ENCODE results near the gene GYS1.
A peak's percentile ranks its signal among the peaks of the same experiment; 100 is the strongest.
"Not testable (repeated sequence)": the region's sequence is repeated elsewhere in the genome, so short reads cannot be mapped to it uniquely, and the experiment has no call there.

The GYS1 gene

GRCh38 chr19:48993175-48994034 is at the start of gene GYS1, which contains the start of gene RUVBL2:
TSS of gene GYS1 (minus strand) at chr19:48993309. CDS start at chr19:48993112, 197 bp downstream.
TSS of gene RUVBL2 (plus strand) at chr19:48993887. CDS start at chr19:48993912, 25 bp downstream.
- DNase-seq, result peak; percentile 98 to 100 (median 99)

DNA sequence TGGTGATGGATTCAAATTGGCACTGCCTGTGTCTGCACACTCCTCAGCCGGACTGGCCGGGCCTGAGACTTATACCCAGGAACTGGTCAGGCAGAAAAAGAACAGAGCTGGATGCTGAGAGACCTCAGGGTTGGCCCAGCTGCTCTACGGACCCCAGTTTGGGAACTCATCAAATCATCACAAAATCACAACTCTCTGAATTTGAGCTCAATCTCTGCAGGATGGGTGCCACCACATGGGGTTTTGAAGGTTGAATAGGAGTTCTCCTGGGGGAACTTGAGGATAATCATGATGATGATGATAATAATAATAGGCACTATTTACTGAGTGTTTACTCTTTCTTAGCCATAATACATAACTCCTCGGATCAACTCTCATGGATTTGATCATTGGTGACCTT is 49.6 kb upstream of the GYS1 start:
- DNase-seq, result not testable (repeated sequence)

DNA sequence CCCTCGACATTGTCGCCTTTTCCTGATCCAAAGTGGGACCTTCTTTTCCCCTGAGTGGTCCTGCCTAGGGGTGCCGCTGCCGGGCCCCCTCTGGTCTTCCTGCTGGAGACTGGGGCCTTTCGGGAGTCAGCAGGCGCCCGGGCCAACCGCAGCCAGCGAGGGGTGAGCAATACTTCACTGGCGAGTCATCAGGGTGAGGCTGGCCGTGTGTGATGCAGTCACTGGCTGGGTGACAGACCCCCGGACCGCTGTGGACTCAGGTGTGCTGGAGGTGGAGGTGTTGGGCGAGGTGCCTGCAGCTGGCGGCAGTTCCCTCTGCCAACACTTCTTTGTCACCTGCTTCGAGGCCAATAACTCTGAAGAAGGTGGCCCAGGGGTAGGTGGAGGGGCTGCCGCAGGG is 49.1 kb upstream of the GYS1 start:
- no peak for DNase-seq

DNA sequence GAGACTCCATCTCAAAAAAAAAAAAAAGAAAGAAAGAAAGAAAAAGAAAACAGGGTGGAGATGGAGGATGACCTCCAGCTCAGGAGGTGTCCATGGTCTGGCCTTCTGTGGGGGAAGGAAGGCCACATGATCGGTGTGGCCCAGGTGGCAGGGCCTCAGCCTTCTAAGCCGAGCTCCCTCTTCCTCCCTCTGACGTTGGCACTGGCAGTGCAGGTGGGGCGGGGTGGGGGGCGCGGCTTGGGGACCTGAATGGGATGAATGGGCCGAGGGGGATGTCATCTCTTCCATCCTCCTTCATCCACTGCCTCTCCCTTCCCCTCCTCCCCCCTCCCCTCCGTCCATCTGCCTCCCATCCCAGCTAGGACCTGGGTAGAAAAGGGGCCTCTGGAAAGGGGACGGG is 46.6 kb upstream of the GYS1 start:
- DNase-seq, result not testable (repeated sequence)

GRCh38 chr19:49038557-49039276 is 45.6 kb upstream of the GYS1 start:
- not testable (repeated sequence) for DNase-seq

DNA sequence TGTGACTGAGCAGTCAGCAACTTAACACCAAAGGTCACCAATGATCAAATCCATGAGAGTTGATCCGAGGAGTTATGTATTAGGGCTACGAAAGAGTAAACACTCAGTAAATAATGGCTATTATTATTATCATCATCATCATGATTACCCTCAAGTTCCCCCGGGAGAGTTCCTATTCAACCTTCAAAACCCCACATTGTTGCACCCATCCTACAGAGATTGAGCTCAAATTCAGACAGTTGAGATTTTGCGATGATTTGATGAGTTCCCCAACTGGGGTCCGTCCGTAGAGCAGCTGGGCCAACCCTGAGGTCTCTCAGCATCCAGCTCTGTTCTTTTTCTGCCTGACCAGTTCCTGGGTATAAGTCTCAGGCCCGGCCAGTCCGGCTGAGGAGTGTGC is 45.0 kb upstream of the GYS1 start:
- not testable (repeated sequence) for DNase-seq

GRCh38 chr19:49036815-49037214 is 43.7 kb upstream of the GYS1 start, which contains the start of gene CGB1:
TSS of gene CGB1 (minus strand) at chr19:49036895. CDS start at chr19:49036711, 184 bp downstream.
- DNase-seq, result not testable (repeated sequence)

GRCh38 chr19:49031642-49032301 is 38.7 kb upstream of the GYS1 start, which contains the start of gene CGB2:
TSS of gene CGB2 (plus strand) at chr19:49031890. CDS start at chr19:49032096, 206 bp downstream.
- not testable (repeated sequence) for DNase-seq

- DNase-seq, result not testable (repeated sequence)
Measured at GRCh38 chr19:49030323-49030722, 37.2 kb upstream of the GYS1 start.

GRCh38 chr19:49029749-49030148 is 36.6 kb upstream of the GYS1 start:
- DNase-seq, result not testable (repeated sequence)

DNA sequence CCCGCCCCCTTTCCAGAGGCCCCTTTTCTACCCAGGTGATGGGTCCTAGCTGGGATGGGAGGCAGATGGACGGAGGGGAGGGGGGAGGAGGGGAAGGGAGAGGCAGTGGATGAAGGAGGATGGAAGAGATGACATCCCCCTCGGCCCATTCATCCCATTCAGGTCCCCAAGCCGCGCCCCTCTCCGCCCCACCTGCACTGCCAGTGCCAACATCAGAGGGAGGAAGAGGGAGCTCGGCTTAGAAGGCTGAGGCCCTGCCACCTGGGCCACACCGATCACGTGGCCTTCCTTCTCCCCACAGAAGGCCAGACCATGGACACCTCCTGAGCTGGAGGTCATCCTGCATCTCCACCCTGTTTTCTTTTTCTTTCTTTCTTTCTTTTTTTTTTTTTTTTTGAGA is 35.6 kb upstream of the GYS1 start:
- DNase-seq, result not testable (repeated sequence)

DNA sequence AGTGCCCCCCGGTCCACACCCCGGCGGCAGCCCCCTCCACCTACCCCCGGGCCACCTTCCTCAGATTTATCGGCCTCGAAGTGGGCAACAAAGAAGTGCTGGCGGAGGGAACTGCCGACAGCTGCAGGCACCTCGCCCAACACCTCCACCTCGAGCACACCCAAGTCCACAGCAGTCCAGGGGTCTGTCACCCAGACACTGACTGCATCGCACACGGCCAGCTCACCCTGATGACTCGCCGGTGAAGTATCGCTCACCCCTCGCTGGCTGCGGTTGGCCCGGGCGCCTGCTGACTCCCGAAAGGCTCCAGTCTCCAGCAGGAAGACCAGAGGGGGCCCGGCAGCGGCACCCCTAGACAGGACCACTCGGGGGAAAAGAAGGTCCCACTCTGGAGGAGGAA is 32.5 kb upstream of the GYS1 start:
- DNase-seq, result not testable (repeated sequence)

DNA sequence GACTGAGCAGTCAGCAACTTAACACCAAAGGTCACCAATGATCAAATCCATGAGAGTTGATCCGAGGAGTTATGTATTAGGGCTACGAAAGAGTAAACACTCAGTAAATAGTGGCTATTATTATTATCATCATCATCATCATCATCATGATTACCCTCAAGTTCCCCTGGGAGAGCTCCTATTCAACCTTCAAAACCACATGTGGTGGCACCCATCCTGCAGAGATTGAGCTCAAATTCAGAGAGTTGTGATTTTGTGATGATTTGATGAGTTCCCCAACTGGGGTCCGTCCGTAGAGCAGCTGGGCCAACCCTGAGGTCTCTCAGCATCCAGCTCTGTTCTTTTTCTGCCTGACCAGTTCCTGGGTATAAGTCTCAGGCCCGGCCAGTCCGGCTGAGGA is 32.0 kb upstream of the GYS1 start:
- DNase-seq, result not testable (repeated sequence)

- DNase-seq, result not testable (repeated sequence)
Measured at GRCh38 chr19:49024233-49024632, 31.1 kb upstream of the GYS1 start, which contains the start of gene CGB3. TSS of gene CGB3 (minus strand) at chr19:49024333. CDS start at chr19:49023971, 362 bp downstream.

DNA sequence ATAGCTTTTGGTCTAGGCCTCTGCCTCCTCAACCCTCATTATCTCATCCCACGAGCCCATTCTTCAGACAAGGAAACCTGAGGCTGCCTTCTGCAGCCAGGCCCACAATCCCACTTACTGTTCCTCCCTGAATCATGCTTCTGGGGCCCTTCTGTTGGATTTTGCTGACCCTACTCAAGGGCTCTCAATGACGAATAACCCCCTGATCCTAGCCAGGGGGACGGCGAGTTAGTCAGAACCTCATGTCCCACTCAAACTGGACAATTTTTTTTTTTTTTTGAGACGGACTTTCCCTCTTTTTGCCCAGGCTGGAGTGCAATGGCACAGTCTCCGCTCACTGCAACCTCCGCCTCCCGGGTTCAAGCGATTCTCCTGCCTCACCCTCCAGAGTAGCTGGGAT is 29.0 kb upstream of the GYS1 start:
- no peak for DNase-seq

- DNase-seq, result peak in 1 of 3 experiments; percentile 26
Measured at GRCh38 chr19:49020931-49021895, 28.1 kb upstream of the GYS1 start.

DNA sequence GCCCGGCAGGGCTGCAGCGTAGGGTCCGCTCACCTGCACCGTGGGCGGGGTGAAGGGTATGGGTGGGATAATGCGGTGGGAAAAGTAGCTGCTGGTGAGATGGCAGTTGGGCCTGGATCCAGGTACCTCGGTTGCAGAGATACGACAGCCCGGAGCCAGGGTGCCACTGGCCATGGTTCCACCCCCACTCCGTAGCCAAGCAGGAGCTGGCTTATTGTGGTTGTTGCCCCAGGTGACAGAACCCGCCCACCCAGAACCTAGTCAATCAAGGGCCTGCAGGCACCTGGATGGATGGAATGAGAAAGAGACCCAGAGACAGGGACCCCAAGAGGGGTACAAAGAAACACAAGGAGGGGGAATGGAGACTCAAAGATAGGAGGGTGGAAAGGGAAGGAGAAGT is 27.2 kb upstream of the GYS1 start:
- DNase-seq, result peak in 1 of 3 experiments; percentile 17

- peak; percentile 38 to 87 (median 63) for DNase-seq
Measured at GRCh38 chr19:49019242-49019932, 26.3 kb upstream of the GYS1 start.

GRCh38 chr19:49018388-49019241 is 25.5 kb upstream of the GYS1 start:
- DNase-seq, result peak in 1 of 3 experiments; percentile 47

All from NCI-H1417 (cell line).